Measurements from ENCODE around the gene ZNF275. TPM values are rescaled to one million over a fixed set of nuclear protein-coding genes. Genes with fewer than 3 reads are reported as not detected.

The ZNF275 gene
- total and polyA plus RNA-seq, 2 of the 8 experiments (the other 6 are each of a cell fraction or from before 2014, with no cell fraction given), result 8.2 to 9.1 TPM

GRCh38 chrX:153397256-153397960 is 63.5 kb downstream of the ZNF275 start:
- H3K79me1 ChIP-seq (ENCODE audit: low read depth, low read length), result no peaks in the 10 kb centered on the region
- H3K36me3 ChIP-seq (ENCODE audit: control insufficient read depth in 2 of 4, insufficient read depth in 4 of 4, low read length in 3 of 4), result no peaks in the 10 kb centered on the region
- H2BK20ac ChIP-seq (ENCODE audit: low read length), result no peak overlapping the region
- no peak overlapping the region for H2BK120ac ChIP-seq (replicated peaks; ENCODE audit: low read depth, low read length)
- H3K56ac ChIP-seq (replicated peaks; ENCODE audit: insufficient read length, low read depth, low read length), result no peak overlapping the region
- no peaks in the 10 kb centered on the region for H4K20me1 ChIP-seq (replicated peaks in 1 of 2; ENCODE audit: control insufficient read depth in 1 of 2, insufficient read depth in 2 of 2, low read length in 2 of 2)
- no peak for DNase-seq (ENCODE audit: low read depth in 1 of 2, low spot score in 2 of 2)
- H2AFZ ChIP-seq (ENCODE audit: low read length), result no peak overlapping the region
- no peak for FAIRE-seq
- no peaks in the 10 kb centered on the region; a peak in 1 of 4 replicates for H3K9me3 ChIP-seq (ENCODE audit: insufficient read depth in 2 of 2, low read depth in 1 of 2, low read length in 1 of 2)
- H4K91ac ChIP-seq (replicated peaks; ENCODE audit: insufficient read length, low read length), result no peak overlapping the region
- no peak overlapping the region for H3K27ac ChIP-seq (ENCODE audit: low read depth, low read length)
- no peaks in the 10 kb centered on the region for H3K4me1 ChIP-seq (replicated peaks in 1 of 4; ENCODE audit: control insufficient read depth in 3 of 4, insufficient read depth in 4 of 4, low read length in 3 of 4)
- no peak overlapping the region for H2AK5ac ChIP-seq (ENCODE audit: low read depth, low read length)
- H3K14ac ChIP-seq (ENCODE audit: insufficient read length), result no peak overlapping the region
- 92% methylated on average over 2 of the region's 27 CpGs; no CpG with 5 or more reads in 1 of the 2 experiments for WGBS, 2 experiments (ENCODE audit: extremely low coverage in 1 of 2, insufficient coverage in 1 of 2, insufficient read length in 1 of 2, insufficient replicate concordance in 2 of 2, low coverage in 1 of 2, low lambda C conversion rate in 2 of 2, missing lambda C conversion rate in 1 of 2)
- no peak overlapping the region for H2BK15ac ChIP-seq (ENCODE audit: low read length)
- H3K79me2 ChIP-seq (ENCODE audit: control insufficient read depth in 1 of 2, insufficient read depth in 2 of 2, low read length in 2 of 2), result no peaks in the 10 kb centered on the region
- no peak overlapping the region for H4K8ac ChIP-seq (ENCODE audit: extremely low read depth, insufficient read depth, low read length)
- no peak overlapping the region for H3K4me3 ChIP-seq (ENCODE audit: extremely low read depth in 1 of 4, insufficient read depth in 2 of 4, low read depth in 3 of 4, low read length in 4 of 4)
- no peak overlapping the region for H2BK12ac ChIP-seq (ENCODE audit: low read depth, low read length)
- no peak overlapping the region for H3K23ac ChIP-seq (ENCODE audit: insufficient read length)
- no peak overlapping the region for H4K5ac ChIP-seq (ENCODE audit: insufficient read length, low read depth, low read length)
- H3K4me2 ChIP-seq (ENCODE audit: insufficient read depth in 1 of 2, low read depth in 2 of 2, low read length in 2 of 2), result no peak overlapping the region
- no peaks in the 10 kb centered on the region for H3K23me2 ChIP-seq (ENCODE audit: low read depth, low read length)
- TF ChIP-seq JUN (IDR thresholded peaks at IDR 0.05; ENCODE audit: low read depth, low read length) (no peak), RBBP5 (IDR thresholded peaks at IDR 0.05; ENCODE audit: borderline replicate concordance, low read depth, low read length) (no peak), HDAC2 (IDR thresholded peaks at IDR 0.05; ENCODE audit: borderline replicate concordance in 1 of 2, low read depth in 2 of 2, low read length in 2 of 2) (no peak)
- POLR2A ChIA-PET (ENCODE audit: partially characterized antibody), result no interaction called here
- CTCF ChIA-PET (ENCODE audit: partially characterized antibody), result interaction anchor here (0.7 to 1.6 kb wide), 2 partner anchors 444 to 456 kb away, joined by 3 read pairs; no protein-coding TSS in a partner anchor
- H3K9ac ChIP-seq (replicated peaks in 1 of 4; ENCODE audit: extremely low read depth in 1 of 4, low read depth in 3 of 4, low read length in 3 of 4), result no peak overlapping the region
- H3K18ac ChIP-seq (ENCODE audit: extremely low read depth, low read length), result no peak overlapping the region
- H2BK5ac ChIP-seq (ENCODE audit: low read depth, low read length), result no peak overlapping the region
- no peak overlapping the region for H3K4ac ChIP-seq (replicated peaks; ENCODE audit: insufficient read length, low read depth, low read length)
- H3K27me3 ChIP-seq (replicated peaks in 1 of 4; ENCODE audit: control insufficient read depth in 3 of 4, extremely low read depth in 1 of 4, insufficient read depth in 3 of 4, low read length in 3 of 4), result no peaks in the 10 kb centered on the region

Data from H1 (cell line).